DMS 273 (cell line): ENCODE data around the gene CYP11A1.

Source experiments
- DNase-seq: peaks from one replicate; lab custom pipeline; 2025; ENCODE audit not compliant: unreplicated experiment; lab: John Stamatoyannopoulos, UW

Gene CYP11A1

GRCh38 chr15:74327756-74328155 lies 39.7 kb downstream of the CYP11A1 start:
- DNase-seq = no peak

- no peak for DNase-seq
These were observed 40.7 kb downstream of the CYP11A1 start for GRCh38 chr15:74326746-74327145.

- DNase-seq = no peak
These were observed 42.7 kb downstream of the CYP11A1 start for GRCh38 chr15:74324714-74325113.

GRCh38 chr15:74322558-74323180 lies 44.8 kb downstream of the CYP11A1 start:
- peak; percentile 76 for DNase-seq

GRCh38 chr15:74320352-74321247 lies 46.8 kb downstream of the CYP11A1 start:
- DNase-seq = peak; percentile 75

- peak; percentile 25 for DNase-seq
These were observed 47.7 kb downstream of the CYP11A1 start for GRCh38 chr15:74319596-74320351.

GRCh38 chr15:74319138-74319460 lies 48.3 kb downstream of the CYP11A1 start:
- DNase-seq = no peak

- peak; percentile 28 for DNase-seq
These were observed 48.9 kb downstream of the CYP11A1 start for GRCh38 chr15:74318376-74319137.

GRCh38 chr15:74317820-74318375 lies 49.5 kb downstream of the CYP11A1 start:
- peak; percentile 40 for DNase-seq

GRCh38 chr15:74316141-74316540 lies 51.3 kb downstream of the CYP11A1 start:
- no peak for DNase-seq

- no peak for DNase-seq
These were observed 51.8 kb downstream of the CYP11A1 start for GRCh38 chr15:74315626-74316025.

- peak; percentile 35 for DNase-seq
These were observed 52.5 kb downstream of the CYP11A1 start for GRCh38 chr15:74314795-74315438.

GRCh38 chr15:74313889-74314288 lies 53.6 kb downstream of the CYP11A1 start:
- DNase-seq = no peak

- DNase-seq = peak; percentile 91
These were observed 54.9 kb downstream of the CYP11A1 start for GRCh38 chr15:74312445-74313007.

- DNase-seq = no peak
These were observed 55.6 kb downstream of the CYP11A1 start for GRCh38 chr15:74311734-74312444.

- DNase-seq = peak; percentile 84
These were observed 59.3 kb downstream of the CYP11A1 start for GRCh38 chr15:74307827-74308811.

GRCh38 chr15:74306781-74307217 lies 60.6 kb downstream of the CYP11A1 start:
- no peak for DNase-seq

- DNase-seq = no peak
These were observed 61.8 kb downstream of the CYP11A1 start for GRCh38 chr15:74305687-74306086.
